ENCODE measurements around the gene ANAPC16. TPM values are rescaled to one million over a fixed set of nuclear protein-coding genes. Genes with fewer than 3 reads are reported as not detected.
A peak's percentile ranks its signal among the peaks of the same experiment; 100 is the strongest.

Gene ANAPC16
- total RNA-seq, 2 donors from 2014 or later = 44.0 to 46.7 TPM

DNA sequence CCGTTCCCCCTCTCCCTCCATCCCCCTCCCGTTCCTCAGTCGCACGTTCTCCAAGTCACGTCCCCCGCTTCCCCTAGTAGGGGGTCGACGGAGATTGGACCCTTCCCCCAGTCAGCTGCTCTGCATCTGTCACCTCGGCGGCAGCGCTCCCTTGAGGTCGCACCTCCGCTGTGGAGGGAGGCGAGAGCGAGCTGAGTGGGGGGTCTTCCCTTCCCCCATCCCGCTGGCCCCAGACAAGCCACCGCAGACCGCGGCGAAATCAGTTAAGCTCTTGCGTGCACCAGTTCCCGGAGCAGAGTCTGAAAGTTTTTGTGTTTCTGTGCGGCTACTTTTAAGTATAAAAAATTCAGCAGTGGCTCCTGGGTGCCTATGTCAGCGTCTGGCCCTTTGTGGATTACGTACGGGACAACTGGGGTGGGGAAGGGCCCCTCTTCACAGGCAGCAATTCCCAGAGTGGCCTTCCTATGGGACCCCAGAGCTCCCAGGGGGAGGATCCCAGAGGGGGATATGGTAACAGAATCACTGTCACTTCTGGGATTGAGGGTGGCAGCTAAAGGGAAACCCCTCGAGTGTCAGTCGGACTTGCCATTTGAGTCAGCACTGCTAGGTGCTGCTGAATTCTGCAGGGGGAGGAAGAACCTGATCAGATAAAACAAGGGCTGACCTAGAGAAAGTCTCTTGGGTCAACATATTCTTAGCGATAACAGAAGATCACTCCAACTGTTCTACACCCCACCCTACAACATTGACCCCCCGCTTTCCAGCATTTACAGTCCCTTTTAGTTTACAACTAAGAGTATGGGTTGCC is 45.4 kb downstream of the ANAPC16 start:
- H3K9me3 ChIP-seq = no peaks in the 10 kb centered on the region
- no peak for DNase-seq (ENCODE audit: low spot score)
- no peaks in the 10 kb centered on the region for H3K27me3 ChIP-seq (replicated peaks; ENCODE audit: insufficient read depth)
- peak overlapping the region; percentile 63 to 69 for H3K27ac ChIP-seq
- H3K36me3 ChIP-seq = no peaks in the 10 kb centered on the region
- peaks cover 28 to 49% of the 10 kb centered on the region in 2 donors for H3K4me1 ChIP-seq (ENCODE audit: control insufficient read depth in 1 of 2, low read depth in 2 of 2)
- ATAC-seq (ENCODE audit: insufficient number of reproducible peaks, low FRiP score, low read depth) = no peak
- TF ChIP-seq, protein P1, sequence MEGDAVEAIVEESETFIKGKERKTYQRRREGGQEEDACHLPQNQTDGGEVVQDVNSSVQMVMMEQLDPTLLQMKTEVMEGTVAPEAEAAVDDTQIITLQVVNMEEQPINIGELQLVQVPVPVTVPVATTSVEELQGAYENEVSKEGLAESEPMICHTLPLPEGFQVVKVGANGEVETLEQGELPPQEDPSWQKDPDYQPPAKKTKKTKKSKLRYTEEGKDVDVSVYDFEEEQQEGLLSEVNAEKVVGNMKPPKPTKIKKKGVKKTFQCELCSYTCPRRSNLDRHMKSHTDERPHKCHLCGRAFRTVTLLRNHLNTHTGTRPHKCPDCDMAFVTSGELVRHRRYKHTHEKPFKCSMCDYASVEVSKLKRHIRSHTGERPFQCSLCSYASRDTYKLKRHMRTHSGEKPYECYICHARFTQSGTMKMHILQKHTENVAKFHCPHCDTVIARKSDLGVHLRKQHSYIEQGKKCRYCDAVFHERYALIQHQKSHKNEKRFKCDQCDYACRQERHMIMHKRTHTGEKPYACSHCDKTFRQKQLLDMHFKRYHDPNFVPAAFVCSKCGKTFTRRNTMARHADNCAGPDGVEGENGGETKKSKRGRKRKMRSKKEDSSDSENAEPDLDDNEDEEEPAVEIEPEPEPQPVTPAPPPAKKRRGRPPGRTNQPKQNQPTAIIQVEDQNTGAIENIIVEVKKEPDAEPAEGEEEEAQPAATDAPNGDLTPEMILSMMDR (IDR thresholded peaks at IDR 0.05) = no peak
- H3K4me3 ChIP-seq = peak overlapping the region; percentile 77

DNA sequence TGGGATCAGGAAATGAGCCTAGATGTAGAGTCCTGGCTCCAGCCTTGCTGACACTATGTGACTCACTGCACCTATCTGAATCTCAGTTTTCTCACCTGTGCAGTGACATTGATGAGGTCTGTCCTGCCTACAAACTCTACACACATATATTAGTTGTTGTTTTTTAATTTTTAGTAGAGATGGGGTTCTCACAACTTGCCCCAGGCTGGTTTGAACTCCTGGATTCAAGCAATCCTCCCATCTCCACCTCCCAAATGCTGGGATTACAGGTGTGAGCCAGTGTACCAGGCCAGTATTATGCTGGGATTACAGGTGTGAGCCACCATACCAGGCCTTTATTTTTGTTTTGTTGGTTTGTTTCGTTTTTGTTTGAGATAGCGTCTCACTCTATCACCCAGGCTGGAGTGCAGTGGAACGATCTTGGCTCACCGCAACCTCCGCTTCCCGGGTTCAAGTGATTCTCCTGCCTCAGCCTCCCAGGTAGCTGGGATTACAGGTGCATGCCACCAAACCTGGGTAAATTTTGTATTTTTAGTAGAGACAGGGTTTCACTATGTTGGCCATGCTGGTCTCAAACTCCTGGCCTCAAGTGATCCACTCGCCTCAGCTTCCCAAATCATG is 46.1 kb downstream of the ANAPC16 start:
- Histone ChIP-seq H3K4me1 (ENCODE audit: control insufficient read depth in 1 of 2, low read depth in 2 of 2) (peaks cover 22 to 42% of the 10 kb centered on the region in 2 donors), H3K27me3 (replicated peaks; ENCODE audit: insufficient read depth) (no peaks in the 10 kb centered on the region), H3K4me3 (no peak overlapping the region), H3K9me3 (no peaks in the 10 kb centered on the region), H3K27ac (peak overlapping the region in 1 of 2 donors; percentile 69), H3K36me3 (no peaks in the 10 kb centered on the region)
- DNase-seq (ENCODE audit: low spot score) (no peak), ATAC-seq (ENCODE audit: insufficient number of reproducible peaks, low FRiP score, low read depth) (no peak)
- TF ChIP-seq, protein P1 (IDR thresholded peaks at IDR 0.05) = no peak

DNA sequence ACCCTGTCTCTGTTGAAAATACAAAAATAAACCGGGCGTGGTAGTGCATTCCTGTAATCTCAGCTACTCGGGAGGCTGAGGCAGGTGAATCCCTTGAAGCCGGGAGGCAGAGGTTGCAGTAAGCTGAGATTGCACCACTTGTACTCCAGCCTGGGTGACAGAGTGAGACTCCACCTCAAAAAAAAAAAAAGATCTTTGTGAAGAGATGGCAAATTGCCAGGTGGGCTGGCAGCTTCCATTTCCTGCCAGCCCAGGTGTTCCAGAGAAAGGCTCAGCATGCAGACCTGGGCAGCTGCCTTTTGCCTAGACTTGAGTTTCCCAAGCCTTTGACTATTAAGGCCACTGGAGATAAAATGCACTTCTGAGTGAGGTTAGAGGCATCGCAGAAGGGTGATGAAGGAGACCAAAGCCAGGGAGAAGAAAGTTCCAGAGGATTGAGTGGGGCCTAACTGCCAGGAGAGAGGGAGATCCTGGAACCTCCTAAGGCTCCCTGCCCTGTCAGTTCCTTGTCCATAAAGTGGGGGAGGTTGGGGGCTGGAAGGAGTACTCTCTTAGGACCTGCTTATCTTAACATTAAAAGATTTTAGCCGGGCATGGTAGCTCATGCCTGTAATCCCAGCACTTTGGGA is 47.9 kb downstream of the ANAPC16 start:
- ATAC-seq (ENCODE audit: insufficient number of reproducible peaks, low FRiP score, low read depth) (no peak), DNase-seq (ENCODE audit: low spot score) (no peak)
- no peak overlapping the region for H3K4me3 ChIP-seq
- no peaks in the 10 kb centered on the region for H3K9me3 ChIP-seq
- no peak overlapping the region for H3K27ac ChIP-seq
- H3K27me3 ChIP-seq (replicated peaks; ENCODE audit: insufficient read depth) = no peaks in the 10 kb centered on the region
- TF ChIP-seq, protein P1 (IDR thresholded peaks at IDR 0.05) = no peak
- no peaks in the 10 kb centered on the region for H3K36me3 ChIP-seq
- peaks cover 17 to 33% of the 10 kb centered on the region in 2 donors for H3K4me1 ChIP-seq (ENCODE audit: control insufficient read depth in 1 of 2, low read depth in 2 of 2)

DNA sequence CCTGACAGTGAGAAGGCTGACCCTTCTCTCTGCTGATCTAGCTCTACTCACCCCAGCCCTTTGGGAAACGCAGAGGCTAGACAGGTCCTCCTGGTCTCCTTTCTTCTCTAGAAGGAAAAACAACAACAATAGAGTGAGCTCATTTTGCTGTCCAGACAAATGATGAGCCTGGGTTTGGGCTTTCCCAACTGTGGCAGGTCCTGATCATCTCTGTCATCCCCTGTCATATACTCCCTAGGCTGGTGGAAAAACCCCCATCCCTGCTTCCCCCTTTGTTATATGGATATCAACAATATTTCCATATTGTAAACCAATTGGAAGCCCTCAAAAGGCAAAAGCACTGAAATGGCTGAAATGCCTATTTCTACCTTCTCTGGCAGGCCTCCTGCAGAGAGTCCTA is 48.7 kb downstream of the ANAPC16 start:
- ATAC-seq (ENCODE audit: insufficient number of reproducible peaks, low FRiP score, low read depth) = no peak
- Histone ChIP-seq H3K27me3 (replicated peaks; ENCODE audit: insufficient read depth) (no peaks in the 10 kb centered on the region), H3K4me1 (ENCODE audit: control insufficient read depth in 1 of 2, low read depth in 2 of 2) (peaks cover 11 to 25% of the 10 kb centered on the region in 2 donors), H3K27ac (no peak overlapping the region), H3K36me3 (no peaks in the 10 kb centered on the region), H3K9me3 (no peaks in the 10 kb centered on the region), H3K4me3 (no peak overlapping the region)
- no peak for DNase-seq (ENCODE audit: low spot score)
- TF ChIP-seq, protein P1 (IDR thresholded peaks at IDR 0.05) = no peak

DNA sequence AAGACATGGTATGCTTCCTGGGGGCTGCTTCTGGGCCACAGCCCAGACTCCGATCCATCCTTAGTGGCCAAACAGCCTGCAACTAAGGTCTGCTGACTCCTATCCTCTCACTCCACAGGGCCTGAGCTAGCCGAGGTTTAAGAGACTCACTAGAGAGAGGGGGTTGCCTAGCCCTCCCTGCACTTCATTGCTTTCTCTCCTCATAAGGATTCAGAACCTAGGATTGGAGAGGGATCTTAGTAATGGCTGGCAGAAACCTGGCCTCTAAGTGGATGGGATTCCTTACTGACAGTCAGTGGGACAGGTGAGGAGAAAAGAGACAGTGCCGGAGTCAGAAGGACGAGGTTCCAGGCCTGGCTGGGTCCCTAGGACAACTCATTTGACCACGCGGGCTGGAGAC is 49.7 kb downstream of the ANAPC16 start:
- Histone ChIP-seq H3K4me3 (no peak overlapping the region), H3K36me3 (no peaks in the 10 kb centered on the region), H3K4me1 (ENCODE audit: control insufficient read depth in 1 of 2, low read depth in 2 of 2) (peaks cover 2 to 16% of the 10 kb centered on the region in 2 donors), H3K27me3 (replicated peaks; ENCODE audit: insufficient read depth) (no peaks in the 10 kb centered on the region), H3K9me3 (no peaks in the 10 kb centered on the region), H3K27ac (no peak overlapping the region)
- ATAC-seq (ENCODE audit: insufficient number of reproducible peaks, low FRiP score, low read depth) (no peak), DNase-seq (ENCODE audit: low spot score) (no peak)
- TF ChIP-seq, protein P1 (IDR thresholded peaks at IDR 0.05) = no peak

Measured in thoracic aorta (tissue), 2 donors.